Osteoblast (primary cell): ENCODE measurements around the gene EPHA10. TPM values are rescaled to one million over a fixed set of nuclear protein-coding genes. Genes with fewer than 3 reads are reported as not detected.

ENCODE experiments used
- DNase-seq: peaks from one replicate; pipeline ENCODE4 v3.0.0; 2011; ENCODE audit warnings: low spot score, mixed read lengths; ENCODE audit not compliant: insufficient read length; ENCODE audit errors: missing footprints
- H2AFZ ChIP-seq: 2 replicates; pipeline ENCODE4 v1.6.0; 2011; ENCODE audit warnings: mild to moderate bottlenecking, low read length
- H3K27ac ChIP-seq: 2 replicates; pipeline ENCODE4 v1.5.1; 2011; ENCODE audit warnings: mild to moderate bottlenecking, low read depth, low read length, moderate library complexity
- H3K27me3 ChIP-seq: 2 replicates; pipeline ENCODE4 v1.6.0; 2012; ENCODE audit warnings: mild to moderate bottlenecking, control low read depth, inconsistent platforms, low read length, moderate library complexity; ENCODE audit not compliant: insufficient read depth
- H3K36me3 ChIP-seq: 2 replicates; pipeline ENCODE4 v1.5.1; 2011; ENCODE audit warnings: mild to moderate bottlenecking, low read length, control low read depth, moderate library complexity; ENCODE audit not compliant: insufficient read depth
- H3K4me1 ChIP-seq: 2 replicates; pipeline ENCODE4 v1.5.1; 2011; ENCODE audit warnings: mild to moderate bottlenecking, low read length, control low read depth, moderate library complexity; ENCODE audit not compliant: insufficient read depth
- H3K4me2 ChIP-seq: 2 replicates; pipeline ENCODE4 v1.6.0; 2011; ENCODE audit warnings: mild to moderate bottlenecking, low read length; ENCODE audit not compliant: insufficient read depth
- H3K4me3 ChIP-seq: fragments of 200-600 bp; sonication (generic); 3 replicates; pipeline ENCODE4 v1.5.1; 2012; ENCODE audit warnings: mild to moderate bottlenecking, low read length, inconsistent platforms; ENCODE audit not compliant: insufficient read depth
- H3K79me2 ChIP-seq: 2 replicates; pipeline ENCODE4 v1.6.0; 2012; ENCODE audit warnings: mild to moderate bottlenecking, low read length, control low read depth, inconsistent platforms; ENCODE audit not compliant: insufficient read depth
- H3K9me3 ChIP-seq: 2 replicates; pipeline ENCODE4 v1.5.1; 2011; ENCODE audit warnings: low read depth, low read length, control low read depth
- H4K20me1 ChIP-seq: 2 replicates; pipeline ENCODE4 v1.6.0; 2012; ENCODE audit warnings: mild to moderate bottlenecking, low read length, control low read depth; ENCODE audit not compliant: insufficient read depth
- total RNA-seq: library from RNA; depleted of rRNA; stranded (reverse); fragments of >200 nt; gene quantifications from 2 replicates; pipeline ENCODE4 v1.2.3, GENCODE V29; 2012
- TF ChIP-seq, protein P1 (sequence below): IDR thresholded peaks from 2 replicates; pipeline ENCODE4 v1.5.1; 2011; ENCODE audit warnings: mild to moderate bottlenecking, low read depth, low read length, moderate library complexity; ENCODE audit errors: extremely low read depth

Gene EPHA10
- total RNA-seq, 1 donor, result not detected

DNA sequence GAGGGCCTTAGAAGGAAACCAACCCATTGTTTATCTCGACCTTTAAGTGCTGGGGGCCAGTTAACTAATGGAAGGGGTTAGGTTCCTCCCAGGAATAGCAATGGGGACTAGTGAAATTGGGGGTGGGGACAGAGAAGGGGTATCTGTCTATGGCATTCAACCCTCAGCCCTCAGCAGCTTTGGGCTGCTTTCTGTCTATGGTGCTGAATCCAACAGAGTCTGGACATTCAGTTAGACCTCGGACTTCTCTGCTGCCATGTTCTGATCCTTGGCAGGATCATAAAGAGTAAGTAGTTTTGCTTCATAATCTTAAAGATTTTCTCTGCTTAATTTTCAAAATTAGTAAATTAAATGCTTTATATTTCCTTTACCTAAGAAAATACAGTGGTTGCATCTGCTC lies 2.6 kb upstream of the EPHA10 start:
- no peak for DNase-seq
- Histone ChIP-seq H2AFZ (no peak overlapping the region), H3K4me3 (no peak overlapping the region), H3K4me1 (no peaks in the 10 kb centered on the region), H3K27ac (no peak overlapping the region), H3K36me3 (no peaks in the 10 kb centered on the region), H3K27me3 (peaks cover 42% of the 10 kb centered on the region), H3K9me3 (no peaks in the 10 kb centered on the region), H4K20me1 (no peaks in the 10 kb centered on the region), H3K79me2 (no peaks in the 10 kb centered on the region), H3K4me2 (no peak overlapping the region)
- TF ChIP-seq, protein P1, sequence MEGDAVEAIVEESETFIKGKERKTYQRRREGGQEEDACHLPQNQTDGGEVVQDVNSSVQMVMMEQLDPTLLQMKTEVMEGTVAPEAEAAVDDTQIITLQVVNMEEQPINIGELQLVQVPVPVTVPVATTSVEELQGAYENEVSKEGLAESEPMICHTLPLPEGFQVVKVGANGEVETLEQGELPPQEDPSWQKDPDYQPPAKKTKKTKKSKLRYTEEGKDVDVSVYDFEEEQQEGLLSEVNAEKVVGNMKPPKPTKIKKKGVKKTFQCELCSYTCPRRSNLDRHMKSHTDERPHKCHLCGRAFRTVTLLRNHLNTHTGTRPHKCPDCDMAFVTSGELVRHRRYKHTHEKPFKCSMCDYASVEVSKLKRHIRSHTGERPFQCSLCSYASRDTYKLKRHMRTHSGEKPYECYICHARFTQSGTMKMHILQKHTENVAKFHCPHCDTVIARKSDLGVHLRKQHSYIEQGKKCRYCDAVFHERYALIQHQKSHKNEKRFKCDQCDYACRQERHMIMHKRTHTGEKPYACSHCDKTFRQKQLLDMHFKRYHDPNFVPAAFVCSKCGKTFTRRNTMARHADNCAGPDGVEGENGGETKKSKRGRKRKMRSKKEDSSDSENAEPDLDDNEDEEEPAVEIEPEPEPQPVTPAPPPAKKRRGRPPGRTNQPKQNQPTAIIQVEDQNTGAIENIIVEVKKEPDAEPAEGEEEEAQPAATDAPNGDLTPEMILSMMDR, result no peak

DNA sequence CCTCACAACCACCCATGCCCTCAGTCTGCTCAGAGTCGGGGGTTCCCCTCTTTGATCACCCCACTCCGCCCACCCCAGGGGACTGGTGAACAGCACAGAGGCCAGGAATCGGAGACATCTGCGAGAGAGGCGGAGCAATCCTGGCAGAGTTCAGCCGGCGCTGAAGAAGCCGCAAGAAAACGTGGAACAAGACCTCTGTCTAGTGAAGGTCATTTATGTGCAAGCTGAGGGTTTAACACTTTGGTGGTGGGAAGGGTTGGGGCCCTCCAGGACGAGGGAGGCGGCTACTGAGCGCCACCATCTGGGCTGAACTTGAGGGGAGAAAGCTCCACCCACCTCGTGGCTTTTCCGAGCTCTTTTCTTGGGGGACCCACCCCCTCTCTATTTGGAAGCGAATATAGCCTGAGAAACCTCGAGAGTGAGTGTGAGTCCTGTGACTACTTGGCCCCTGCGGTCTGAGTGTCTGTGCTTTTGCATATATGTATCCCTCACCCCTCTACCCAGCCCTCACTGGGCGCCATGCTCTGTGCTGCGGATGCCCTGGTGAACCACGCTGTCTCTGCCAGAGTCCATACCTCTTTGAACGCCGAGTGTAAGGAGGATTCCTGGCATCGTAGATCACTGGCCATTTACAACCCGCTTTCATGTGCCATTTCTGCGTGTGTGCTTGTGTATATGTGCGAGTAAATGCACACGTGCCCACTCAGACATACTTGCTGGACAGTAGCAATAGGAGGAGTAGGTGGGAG lies 1.2 kb upstream of the EPHA10 start:
- Histone ChIP-seq H3K79me2 (no peaks in the 10 kb centered on the region), H3K4me1 (no peaks in the 10 kb centered on the region), H2AFZ (no peak overlapping the region), H4K20me1 (no peaks in the 10 kb centered on the region), H3K4me2 (no peak overlapping the region), H3K27me3 (peaks cover 45% of the 10 kb centered on the region), H3K4me3 (no peak overlapping the region), H3K36me3 (no peaks in the 10 kb centered on the region), H3K9me3 (no peaks in the 10 kb centered on the region), H3K27ac (no peak overlapping the region)
- DNase-seq, result no peak
- TF ChIP-seq, protein P1, result no peak

DNA sequence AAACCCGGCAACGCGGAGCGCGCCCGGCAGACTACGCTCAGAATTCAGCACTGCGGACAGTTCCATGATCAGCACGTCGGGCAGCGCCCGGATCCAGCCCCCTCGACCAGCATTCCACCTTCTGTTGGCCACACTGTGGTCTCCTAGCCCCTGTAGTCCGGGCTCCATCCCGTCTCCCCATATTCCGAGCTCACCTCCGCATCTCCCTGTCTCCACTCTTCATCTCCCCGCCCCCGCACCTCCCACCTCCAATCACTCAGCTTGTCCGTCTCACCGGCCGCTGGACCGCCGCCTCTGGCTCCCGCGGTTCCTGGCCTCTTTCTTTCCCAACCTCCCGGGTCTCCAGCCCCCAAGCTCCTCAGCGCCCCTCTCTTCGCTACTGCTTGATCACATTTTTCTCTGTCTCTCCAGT lies 500 bp downstream of the EPHA10 start:
- no peaks in the 10 kb centered on the region for H4K20me1 ChIP-seq
- no peak overlapping the region for H3K27ac ChIP-seq
- TF ChIP-seq, protein P1, result no peak
- H3K4me3 ChIP-seq, result no peak overlapping the region
- no peaks in the 10 kb centered on the region for H3K79me2 ChIP-seq
- H3K27me3 ChIP-seq, result peaks cover 50% of the 10 kb centered on the region
- no peaks in the 10 kb centered on the region for H3K4me1 ChIP-seq
- H3K4me2 ChIP-seq, result no peak overlapping the region
- no peaks in the 10 kb centered on the region for H3K9me3 ChIP-seq
- H2AFZ ChIP-seq, result no peak overlapping the region
- peak; percentile 95 for DNase-seq
- no peaks in the 10 kb centered on the region for H3K36me3 ChIP-seq

DNA sequence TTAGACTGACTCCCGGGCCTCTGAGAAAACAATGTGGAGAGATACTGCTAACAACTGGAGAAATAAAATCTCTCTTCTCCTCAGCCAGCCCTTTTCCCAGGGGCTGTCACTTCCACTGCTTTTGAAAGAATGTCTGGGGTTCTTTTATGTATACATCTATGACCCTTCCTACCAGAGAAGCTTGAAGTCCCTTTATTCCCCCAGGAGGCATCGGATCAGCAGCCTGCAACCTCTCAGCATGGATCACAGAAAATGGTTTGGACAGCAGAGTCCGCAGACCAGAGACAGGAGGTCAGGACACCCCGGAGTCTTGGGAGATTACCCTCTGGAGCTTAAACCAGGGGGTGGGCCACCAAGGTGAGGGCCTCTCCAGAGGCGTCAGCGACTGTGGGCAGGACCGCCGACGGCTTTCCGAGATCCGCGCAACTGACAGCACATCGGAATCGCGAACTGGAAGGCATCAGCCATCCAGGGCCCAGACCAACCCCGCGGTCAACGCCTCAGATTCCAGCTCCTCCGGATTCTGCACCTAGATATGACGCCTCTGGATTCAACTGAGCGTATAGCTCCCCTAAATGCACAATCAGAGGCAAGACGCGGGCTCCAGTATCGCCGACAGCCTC lies 1.0 kb downstream of the EPHA10 start:
- Histone ChIP-seq H3K4me3 (no peak overlapping the region), H2AFZ (no peak overlapping the region), H3K9me3 (no peaks in the 10 kb centered on the region), H3K36me3 (no peaks in the 10 kb centered on the region), H3K27me3 (peaks cover 47% of the 10 kb centered on the region), H3K79me2 (no peaks in the 10 kb centered on the region), H3K4me1 (no peaks in the 10 kb centered on the region), H4K20me1 (no peaks in the 10 kb centered on the region), H3K4me2 (no peak overlapping the region), H3K27ac (no peak overlapping the region)
- DNase-seq, result peak; percentile 67
- TF ChIP-seq, protein P1, result no peak
